ENCODE data around the gene FCER2. TPM values are rescaled to one million over a fixed set of nuclear protein-coding genes. Genes with fewer than 3 reads are reported as not detected.
A peak's percentile ranks its signal among the peaks of the same experiment; 100 is the strongest.
"Not testable (repeated sequence)": the region's sequence is repeated elsewhere in the genome, so short reads cannot be mapped to it uniquely, and the experiment has no call there.

FCER2 gene
- total RNA-seq, 2 experiments from 2014 or later = 3.3 to 4.6 TPM

GRCh38 chr19:7748756-7749155 is 46.8 kb upstream of the FCER2 start:
- no TSS peak for BruUV-seq (replicated peaks)
- DNase-seq (ENCODE audit: low spot score) = no peak

GRCh38 chr19:7748171-7748570 is 46.2 kb upstream of the FCER2 start:
- ChIA-PET CTCF (ENCODE audit: unreplicated experiment) (no interaction called here), POLR2A (interaction anchor here (0.5 kb wide), 1 partner anchor 23 kb away, joined by 3 read pairs; no protein-coding TSS in a partner anchor)
- H3K9me3 ChIP-seq (ENCODE audit: low read length) = no peaks in the 10 kb centered on the region
- H2AFZ ChIP-seq (ENCODE audit: low read length) = no peak overlapping the region
- TF ChIP-seq CTCF (conservative IDR thresholded peaks at IDR 0.05; ENCODE audit: low read length) = no peak
- H3K4me3 ChIP-seq (ENCODE audit: low read depth, low read length, poor library complexity, severe bottlenecking) = no peak overlapping the region
- BruUV-seq (replicated peaks) = no TSS peak
- DNase-seq (ENCODE audit: low spot score) = no peak
- H3K27ac ChIP-seq (ENCODE audit: low read depth, low read length, poor library complexity, severe bottlenecking) = no peak overlapping the region
- peaks cover 12% of the 10 kb centered on the region for H3K4me1 ChIP-seq (ENCODE audit: insufficient read depth, low read length, poor library complexity, severe bottlenecking)
- H3K9me2 ChIP-seq (ENCODE audit: insufficient read depth, low read length) = no peaks in the 10 kb centered on the region
- H4K20me1 ChIP-seq (ENCODE audit: insufficient read depth, low read length) = no peaks in the 10 kb centered on the region
- intact Hi-C loops (cut with micrococcal nuclease; ENCODE audit: unreplicated experiment) = no loop called here
- H3K4me2 ChIP-seq (ENCODE audit: low read length) = no peak overlapping the region
- H3K36me3 ChIP-seq (ENCODE audit: insufficient read depth, low read length) = no peaks in the 10 kb centered on the region
- no peaks in the 10 kb centered on the region for H3K79me2 ChIP-seq (ENCODE audit: insufficient read depth, low read depth, low read length)

More at GRCh38 chr19:7748756-7749155, 46.8 kb upstream of the FCER2 start:
- no peak overlapping the region for H2AFZ ChIP-seq (ENCODE audit: low read length)
- no peaks in the 10 kb centered on the region for H3K9me3 ChIP-seq (ENCODE audit: low read length)
- H3K4me2 ChIP-seq (ENCODE audit: low read length) = no peak overlapping the region
- no peak overlapping the region for H3K27ac ChIP-seq (ENCODE audit: low read depth, low read length, poor library complexity, severe bottlenecking)
- H3K36me3 ChIP-seq (ENCODE audit: insufficient read depth, low read length) = no peaks in the 10 kb centered on the region
- H3K4me1 ChIP-seq (ENCODE audit: insufficient read depth, low read length, poor library complexity, severe bottlenecking) = peaks cover 6% of the 10 kb centered on the region
- no peak overlapping the region for H3K4me3 ChIP-seq (ENCODE audit: low read depth, low read length, poor library complexity, severe bottlenecking)
- ChIA-PET POLR2A (no interaction called here), CTCF (ENCODE audit: unreplicated experiment) (no interaction called here)
- TF ChIP-seq CTCF (conservative IDR thresholded peaks at IDR 0.05; ENCODE audit: low read length) = peak; percentile 59
- no peak for TF ChIP-seq EZH2phosphoT487 (IDR thresholded peaks at IDR 0.05; ENCODE audit: borderline replicate concordance, low read depth, low read length)
- intact Hi-C loops (cut with micrococcal nuclease; ENCODE audit: unreplicated experiment) = no loop called here
- H4K20me1 ChIP-seq (ENCODE audit: insufficient read depth, low read length) = no peaks in the 10 kb centered on the region
- no peaks in the 10 kb centered on the region for H3K9me2 ChIP-seq (ENCODE audit: insufficient read depth, low read length)
- no peaks in the 10 kb centered on the region for H3K79me2 ChIP-seq (ENCODE audit: insufficient read depth, low read depth, low read length)

GRCh38 chr19:7746903-7747884 is 45.3 kb upstream of the FCER2 start, which contains the start of gene CD209:
CD209 (minus strand) TSS chr19:7747534; CDS start chr19:7747511, 23 bp downstream.
- Histone ChIP-seq H3K4me2 (ENCODE audit: low read length) (no peak within 1 kb of the TSS), H3K9me3 (ENCODE audit: low read length) (no peaks in the 10 kb centered on the region), H4K20me1 (ENCODE audit: insufficient read depth, low read length) (no peaks in the 10 kb centered on the region), H3K9me2 (ENCODE audit: insufficient read depth, low read length) (no peaks in the 10 kb centered on the region), H3K4me3 (ENCODE audit: low read depth, low read length, poor library complexity, severe bottlenecking) (no peak within 1 kb of the TSS), H3K79me2 (ENCODE audit: insufficient read depth, low read depth, low read length) (no peaks in the 10 kb centered on the region), H3K27ac (ENCODE audit: low read depth, low read length, poor library complexity, severe bottlenecking) (no peak within 1 kb of the TSS), H3K4me1 (ENCODE audit: insufficient read depth, low read length, poor library complexity, severe bottlenecking) (peaks cover 12% of the 10 kb centered on the region), H3K36me3 (ENCODE audit: insufficient read depth, low read length) (no peaks in the 10 kb centered on the region), H2AFZ (ENCODE audit: low read length) (no peak within 1 kb of the TSS)
- POLR2A ChIA-PET = interaction anchor here (0.5 kb wide), 1 partner anchor 22 kb away, joined by 3 read pairs; no protein-coding TSS in a partner anchor
- CTCF ChIA-PET (ENCODE audit: unreplicated experiment) = no interaction called here
- no peak for TF ChIP-seq CTCF (conservative IDR thresholded peaks at IDR 0.05; ENCODE audit: low read length)
- TF ChIP-seq EZH2phosphoT487 (IDR thresholded peaks at IDR 0.05; ENCODE audit: borderline replicate concordance, low read depth, low read length) = no peak
- DNase-seq (ENCODE audit: low spot score) = no peak
- intact Hi-C loops (cut with micrococcal nuclease; ENCODE audit: unreplicated experiment) = no loop called here
- BruUV-seq (replicated peaks) = no TSS peak

GRCh38 chr19:7746306-7746705 is 44.4 kb upstream of the FCER2 start:
- DNase-seq (ENCODE audit: low spot score); CTCF ChIA-PET (ENCODE audit: unreplicated experiment): not testable (repeated sequence)
- peaks cover 12% of the 10 kb centered on the region for H3K4me1 ChIP-seq (ENCODE audit: insufficient read depth, low read length, poor library complexity, severe bottlenecking)

More at GRCh38 chr19:7746306-7746705, 44.4 kb upstream of the FCER2 start:
- H2AFZ ChIP-seq (ENCODE audit: low read length); H3K27ac ChIP-seq (ENCODE audit: low read depth, low read length, poor library complexity, severe bottlenecking); H3K9me3 ChIP-seq (ENCODE audit: low read length); H3K79me2 ChIP-seq (ENCODE audit: insufficient read depth, low read depth, low read length); H4K20me1 ChIP-seq (ENCODE audit: insufficient read depth, low read length); H3K36me3 ChIP-seq (ENCODE audit: insufficient read depth, low read length); POLR2A ChIA-PET; H3K9me2 ChIP-seq (ENCODE audit: insufficient read depth, low read length); H3K4me3 ChIP-seq (ENCODE audit: low read depth, low read length, poor library complexity, severe bottlenecking); H3K4me2 ChIP-seq (ENCODE audit: low read length); intact Hi-C loops (cut with micrococcal nuclease; ENCODE audit: unreplicated experiment); BruUV-seq (replicated peaks): not testable (repeated sequence)

All from OCI-LY7 (cell line).